MM.1S (cell line): ENCODE data around the gene PPIF.

ENCODE experiments used
- DNase-seq: peaks from one replicate; pipeline ENCODE4 v3.0.0-alpha.2; 2015
- H2AFZ ChIP-seq: fragments of 300-600 bp; sonication (generic); 2 replicates; pipeline ENCODE4 v1.6.0; 2016; ENCODE audit warnings: antibody characterized with exemption, low read length
- H3F3A ChIP-seq: fragments of 300-600 bp; sonication (generic); 2 replicates; pipeline ENCODE4 v1.6.1; 2016; ENCODE audit warnings: mild to moderate bottlenecking, antibody characterized with exemption, low read length, moderate library complexity, mixed read lengths; ENCODE audit not compliant: insufficient read depth
- H3K27ac ChIP-seq: fragments of 300-600 bp; sonication (generic); 2 replicates; pipeline ENCODE4 v1.5.1; 2016; ENCODE audit warnings: mild to moderate bottlenecking, low read length
- H3K27me3 ChIP-seq: fragments of 300-600 bp; sonication (generic); replicated peaks from 2 replicates; pipeline ENCODE4 v1.6.0; 2016; ENCODE audit warnings: low read length; ENCODE audit not compliant: insufficient read depth
- H3K36me3 ChIP-seq: fragments of 300-600 bp; sonication (generic); replicated peaks from 2 replicates; pipeline ENCODE4 v1.6.1; 2016; ENCODE audit warnings: mild to moderate bottlenecking, low read length, mixed read lengths; ENCODE audit not compliant: insufficient read depth
- H3K4me1 ChIP-seq: fragments of 300-600 bp; sonication (generic); 2 replicates; pipeline ENCODE4 v1.6.1; 2016; ENCODE audit warnings: low read length, mixed read lengths
- H3K4me2 ChIP-seq: fragments of 300-600 bp; sonication (generic); 2 replicates; pipeline ENCODE4 v1.6.0; 2016; ENCODE audit warnings: low read depth, low read length
- H3K4me3 ChIP-seq: fragments of 300-600 bp; sonication (generic); 2 replicates; pipeline ENCODE4 v1.5.1; 2016; ENCODE audit warnings: low read length, mixed read lengths
- H3K79me2 ChIP-seq: fragments of 300-600 bp; sonication (generic); 2 replicates; pipeline ENCODE4 v1.6.1; 2016; ENCODE audit warnings: mixed run types, low read length, mixed read lengths
- H3K9ac ChIP-seq: fragments of 300-600 bp; sonication (generic); 2 replicates; pipeline ENCODE4 v1.6.1; 2016; ENCODE audit warnings: low read length, mixed read lengths
- H3K9me2 ChIP-seq: fragments of 300-600 bp; sonication (generic); replicated peaks from 2 replicates; pipeline ENCODE4 v1.6.1; 2016; ENCODE audit warnings: mild to moderate bottlenecking, low read length, mixed read lengths; ENCODE audit not compliant: insufficient read depth
- H3K9me3 ChIP-seq: fragments of 300-600 bp; sonication (generic); replicated peaks from 2 replicates; pipeline ENCODE4 v1.6.1; 2016; ENCODE audit warnings: mild to moderate bottlenecking, low read length, mixed read lengths; ENCODE audit not compliant: insufficient read depth
- H4K20me1 ChIP-seq: fragments of 300-600 bp; sonication (generic); 2 replicates; pipeline ENCODE4 v1.6.1; 2016; ENCODE audit warnings: mild to moderate bottlenecking, low read length, moderate library complexity, mixed read lengths; ENCODE audit not compliant: insufficient read depth
- EZH2 ChIP-seq: fragments of 300-600 bp; sonication (generic); optimal IDR thresholded peaks from 2 replicates; pipeline ENCODE3; 2017; ENCODE audit warnings: low read depth, mild to moderate bottlenecking, antibody characterized with exemption, low read length, mixed read lengths
- EZH2phosphoT487 ChIP-seq: fragments of 300-600 bp; sonication (generic); IDR thresholded peaks from 2 replicates; pipeline ENCODE4 v1.6.1; 2018; ENCODE audit warnings: antibody characterized with exemption, low read length
- TF ChIP-seq, protein P1 (sequence below): fragments of 300-600 bp; sonication (generic); IDR thresholded peaks from 2 replicates; pipeline ENCODE4 v1.5.1; 2016; ENCODE audit warnings: antibody characterized with exemption, low read length, mixed read lengths

The PPIF gene

DNA sequence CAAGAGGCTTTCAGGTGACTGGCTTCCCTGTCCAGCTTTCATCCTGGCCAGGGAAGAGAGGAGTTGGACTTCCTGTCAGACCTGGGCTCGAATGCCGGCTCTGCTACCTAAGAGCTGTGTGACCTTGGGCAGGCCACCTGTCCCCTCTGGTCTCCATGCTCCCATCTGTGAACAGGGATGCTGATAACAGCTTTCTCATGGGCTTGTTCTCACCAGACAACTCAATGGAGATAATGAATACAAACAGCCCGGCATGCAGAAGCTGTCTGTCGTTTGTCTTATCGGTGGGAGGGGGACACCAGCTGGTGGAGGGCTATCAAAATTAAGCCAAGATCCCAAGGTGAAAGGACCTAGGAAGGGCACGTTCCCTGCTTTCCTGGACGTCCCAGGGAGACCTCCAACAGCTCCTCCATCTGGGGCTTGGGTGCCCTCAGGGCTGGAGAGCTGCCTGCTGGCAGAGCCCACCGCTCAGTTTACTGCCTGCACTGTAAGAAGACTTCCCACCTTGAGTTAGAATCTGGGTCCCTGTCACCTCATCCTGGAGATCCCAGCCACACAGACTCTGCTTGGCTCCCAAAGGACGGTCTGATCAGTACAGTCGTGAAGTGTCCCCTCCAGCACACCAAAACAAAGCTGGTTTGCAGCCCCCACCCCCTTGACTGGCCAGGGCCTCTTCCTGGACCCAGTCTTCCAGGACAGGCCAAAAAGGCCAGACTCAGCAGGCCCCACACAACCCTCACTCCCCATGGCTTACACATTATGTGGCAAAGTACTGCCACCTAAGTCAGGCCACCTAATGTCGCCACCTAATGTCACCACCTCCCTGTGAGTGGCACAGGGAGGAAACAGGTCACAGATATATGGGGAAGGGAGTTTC, 40.9 kb downstream of the PPIF start:
- H3K9me3 ChIP-seq = no peaks in the 10 kb centered on the region
- H3K4me2 ChIP-seq = no peak overlapping the region
- no peaks in the 10 kb centered on the region for H3K9me2 ChIP-seq
- no peaks in the 10 kb centered on the region for H3K4me1 ChIP-seq
- no peaks in the 10 kb centered on the region for H3F3A ChIP-seq
- TF ChIP-seq, protein P1, sequence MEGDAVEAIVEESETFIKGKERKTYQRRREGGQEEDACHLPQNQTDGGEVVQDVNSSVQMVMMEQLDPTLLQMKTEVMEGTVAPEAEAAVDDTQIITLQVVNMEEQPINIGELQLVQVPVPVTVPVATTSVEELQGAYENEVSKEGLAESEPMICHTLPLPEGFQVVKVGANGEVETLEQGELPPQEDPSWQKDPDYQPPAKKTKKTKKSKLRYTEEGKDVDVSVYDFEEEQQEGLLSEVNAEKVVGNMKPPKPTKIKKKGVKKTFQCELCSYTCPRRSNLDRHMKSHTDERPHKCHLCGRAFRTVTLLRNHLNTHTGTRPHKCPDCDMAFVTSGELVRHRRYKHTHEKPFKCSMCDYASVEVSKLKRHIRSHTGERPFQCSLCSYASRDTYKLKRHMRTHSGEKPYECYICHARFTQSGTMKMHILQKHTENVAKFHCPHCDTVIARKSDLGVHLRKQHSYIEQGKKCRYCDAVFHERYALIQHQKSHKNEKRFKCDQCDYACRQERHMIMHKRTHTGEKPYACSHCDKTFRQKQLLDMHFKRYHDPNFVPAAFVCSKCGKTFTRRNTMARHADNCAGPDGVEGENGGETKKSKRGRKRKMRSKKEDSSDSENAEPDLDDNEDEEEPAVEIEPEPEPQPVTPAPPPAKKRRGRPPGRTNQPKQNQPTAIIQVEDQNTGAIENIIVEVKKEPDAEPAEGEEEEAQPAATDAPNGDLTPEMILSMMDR = no peak
- no peak for TF ChIP-seq EZH2phosphoT487
- no peak for TF ChIP-seq EZH2
- H4K20me1 ChIP-seq = no peaks in the 10 kb centered on the region
- H2AFZ ChIP-seq = no peak overlapping the region
- no peak overlapping the region for H3K4me3 ChIP-seq
- H3K36me3 ChIP-seq = no peaks in the 10 kb centered on the region
- no peak for DNase-seq
- no peak overlapping the region for H3K9ac ChIP-seq
- no peaks in the 10 kb centered on the region for H3K79me2 ChIP-seq
- H3K27me3 ChIP-seq = no peaks in the 10 kb centered on the region
- H3K27ac ChIP-seq = no peak overlapping the region

DNA sequence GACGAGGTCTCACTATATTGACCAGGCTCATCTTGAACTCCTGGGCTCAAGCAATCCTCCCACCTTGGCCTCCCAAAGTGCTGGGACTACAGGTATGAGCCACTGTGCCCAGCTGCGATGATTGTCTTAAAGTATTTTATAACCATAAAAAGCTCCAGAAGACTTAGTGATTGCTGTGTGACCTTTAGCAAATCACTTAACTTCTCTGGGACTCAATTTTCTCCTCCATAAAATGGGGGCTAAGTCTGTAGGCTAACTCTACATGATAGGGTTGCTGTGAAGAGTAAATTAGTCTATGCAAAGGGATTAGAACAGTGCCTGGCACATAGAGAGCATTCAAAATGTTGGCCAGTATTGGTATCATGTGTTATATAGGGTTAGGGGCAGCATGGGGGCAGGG, 42.8 kb downstream of the PPIF start:
- H3K4me2 ChIP-seq = no peak overlapping the region
- H3K9me2 ChIP-seq = no peaks in the 10 kb centered on the region
- no peak overlapping the region for H3K9ac ChIP-seq
- H4K20me1 ChIP-seq = no peaks in the 10 kb centered on the region
- H2AFZ ChIP-seq = no peak overlapping the region
- H3K9me3 ChIP-seq = no peaks in the 10 kb centered on the region
- no peaks in the 10 kb centered on the region for H3K4me1 ChIP-seq
- H3K27me3 ChIP-seq = no peaks in the 10 kb centered on the region
- no peak overlapping the region for H3K4me3 ChIP-seq
- H3K27ac ChIP-seq = no peak overlapping the region
- no peaks in the 10 kb centered on the region for H3K36me3 ChIP-seq
- DNase-seq = no peak
- no peaks in the 10 kb centered on the region for H3F3A ChIP-seq
- TF ChIP-seq, protein P1 = no peak
- TF ChIP-seq EZH2phosphoT487 = no peak
- no peak for TF ChIP-seq EZH2
- no peaks in the 10 kb centered on the region for H3K79me2 ChIP-seq

- Histone ChIP-seq H2AFZ (no peak overlapping the region), H3K4me3 (no peak overlapping the region), H3K9me2 (no peaks in the 10 kb centered on the region), H3F3A (no peaks in the 10 kb centered on the region), H3K9ac (no peak overlapping the region), H3K36me3 (no peaks in the 10 kb centered on the region), H4K20me1 (no peaks in the 10 kb centered on the region), H3K9me3 (no peaks in the 10 kb centered on the region), H3K27me3 (no peaks in the 10 kb centered on the region), H3K4me1 (no peaks in the 10 kb centered on the region), H3K4me2 (no peak overlapping the region), H3K79me2 (no peaks in the 10 kb centered on the region), H3K27ac (no peak overlapping the region)
- no peak for TF ChIP-seq EZH2phosphoT487
- TF ChIP-seq, protein P1 = no peak
- no peak for TF ChIP-seq EZH2
- no peak for DNase-seq
These were observed 43.4 kb downstream of the PPIF start for GRCh38 chr10:79390551-79391229.
